Measurements from ENCODE around the gene CACNA1S.

Gene CACNA1S

GRCh38 chr1:201049248-201049831 is 62.9 kb downstream of the CACNA1S start:
- TF ChIP-seq EZH2phosphoT487 (conservative IDR thresholded peaks at IDR 0.05; ENCODE audit: low read length) (no peak), CTCF (IDR thresholded peaks at IDR 0.05; ENCODE audit: insufficient read depth, low read length, poor library complexity, severe bottlenecking) (no peak)
- H3K4me2 ChIP-seq (ENCODE audit: low read depth, low read length, poor library complexity, severe bottlenecking) = no peak overlapping the region
- H4K20me1 ChIP-seq (ENCODE audit: low read depth, low read length) = no peaks in the 10 kb centered on the region
- no peaks in the 10 kb centered on the region for H3K9me2 ChIP-seq (replicated peaks; ENCODE audit: insufficient read depth, low read length)
- no peak overlapping the region for H3K27ac ChIP-seq (ENCODE audit: low read depth, low read length)
- H3K27me3 ChIP-seq (ENCODE audit: low read length) = no peaks in the 10 kb centered on the region
- no peaks in the 10 kb centered on the region for H3K79me2 ChIP-seq (ENCODE audit: insufficient read depth, low read length)
- no peaks in the 10 kb centered on the region for H3K36me3 ChIP-seq (ENCODE audit: low read length)
- H2AFZ ChIP-seq (ENCODE audit: low read depth, low read length, severe bottlenecking) = no peak overlapping the region
- H3K9ac ChIP-seq (ENCODE audit: low read length) = no peak overlapping the region
- H3K4me3 ChIP-seq (ENCODE audit: insufficient read depth, low read length, poor library complexity, severe bottlenecking) = no peak overlapping the region
- no peaks in the 10 kb centered on the region for H3K9me3 ChIP-seq (ENCODE audit: insufficient read depth, low read length)
- no peaks in the 10 kb centered on the region for H3F3A ChIP-seq (ENCODE audit: insufficient read depth)

GRCh38 chr1:201048521-201048920 is 63.7 kb downstream of the CACNA1S start:
- Histone ChIP-seq H2AFZ (ENCODE audit: low read depth, low read length, severe bottlenecking) (no peak overlapping the region), H3K27ac (ENCODE audit: low read depth, low read length) (no peak overlapping the region), H3F3A (ENCODE audit: insufficient read depth) (no peaks in the 10 kb centered on the region), H3K9ac (ENCODE audit: low read length) (no peak overlapping the region), H3K9me3 (ENCODE audit: insufficient read depth, low read length) (no peaks in the 10 kb centered on the region), H3K4me3 (ENCODE audit: insufficient read depth, low read length, poor library complexity, severe bottlenecking) (no peak overlapping the region), H3K36me3 (ENCODE audit: low read length) (no peaks in the 10 kb centered on the region), H3K9me2 (replicated peaks; ENCODE audit: insufficient read depth, low read length) (no peaks in the 10 kb centered on the region), H3K4me2 (ENCODE audit: low read depth, low read length, poor library complexity, severe bottlenecking) (no peak overlapping the region), H3K79me2 (ENCODE audit: insufficient read depth, low read length) (no peaks in the 10 kb centered on the region), H4K20me1 (ENCODE audit: low read depth, low read length) (no peaks in the 10 kb centered on the region), H3K27me3 (ENCODE audit: low read length) (no peaks in the 10 kb centered on the region)
- TF ChIP-seq EZH2phosphoT487 (conservative IDR thresholded peaks at IDR 0.05; ENCODE audit: low read length) (no peak), CTCF (IDR thresholded peaks at IDR 0.05; ENCODE audit: insufficient read depth, low read length, poor library complexity, severe bottlenecking) (no peak)

- Histone ChIP-seq H3K9me3 (ENCODE audit: insufficient read depth, low read length) (no peaks in the 10 kb centered on the region), H4K20me1 (ENCODE audit: low read depth, low read length) (no peaks in the 10 kb centered on the region), H2AFZ (ENCODE audit: low read depth, low read length, severe bottlenecking) (no peak overlapping the region), H3K4me2 (ENCODE audit: low read depth, low read length, poor library complexity, severe bottlenecking) (no peak overlapping the region), H3F3A (ENCODE audit: insufficient read depth) (no peaks in the 10 kb centered on the region), H3K79me2 (ENCODE audit: insufficient read depth, low read length) (no peaks in the 10 kb centered on the region), H3K4me3 (ENCODE audit: insufficient read depth, low read length, poor library complexity, severe bottlenecking) (no peak overlapping the region), H3K27me3 (ENCODE audit: low read length) (no peaks in the 10 kb centered on the region), H3K9ac (ENCODE audit: low read length) (no peak overlapping the region), H3K9me2 (replicated peaks; ENCODE audit: insufficient read depth, low read length) (no peaks in the 10 kb centered on the region), H3K27ac (ENCODE audit: low read depth, low read length) (no peak overlapping the region), H3K36me3 (ENCODE audit: low read length) (no peaks in the 10 kb centered on the region)
- TF ChIP-seq EZH2phosphoT487 (conservative IDR thresholded peaks at IDR 0.05; ENCODE audit: low read length) = no peak
- TF ChIP-seq CTCF (IDR thresholded peaks at IDR 0.05; ENCODE audit: insufficient read depth, low read length, poor library complexity, severe bottlenecking) = no peak
Observed at GRCh38 chr1:201044119-201044518, 68.1 kb downstream of the CACNA1S start.
